ENCODE data around the gene CEND1.

- no peak for TF ChIP-seq EP300 (conservative IDR thresholded peaks at IDR 0.05; ENCODE audit: poor library complexity, severe bottlenecking)
- no peak for TF ChIP-seq CTCF (IDR thresholded peaks at IDR 0.05; ENCODE audit: poor library complexity, severe bottlenecking)
Observed at GRCh38 chr11:801097-801780, 11.3 kb upstream of the CEND1 start.
